HG03280 (cell line): Measurements from ENCODE around the gene TH.

ENCODE experiments used
- ATAC-seq: cut with Tn5 transposase; IDR thresholded peaks from one replicate; pipeline ENCODE4 v1.9.1; 2021; ENCODE audit warnings: mild to moderate bottlenecking, moderate library complexity; ENCODE audit not compliant: unreplicated experiment

TH gene

GRCh38 chr11:2143799-2144543, 27.6 kb downstream of the TH start:
- ATAC-seq, result no peak

GRCh38 chr11:2143477-2143798, 28.2 kb downstream of the TH start:
- no peak for ATAC-seq

- no peak for ATAC-seq
Measured at GRCh38 chr11:2142762-2143202, 28.8 kb downstream of the TH start.

GRCh38 chr11:2142300-2142759, 29.3 kb downstream of the TH start:
- ATAC-seq, result no peak

- ATAC-seq, result no peak
Measured at GRCh38 chr11:2140411-2141400, 30.9 kb downstream of the TH start.

GRCh38 chr11:2139621-2140337, 31.8 kb downstream of the TH start:
- ATAC-seq, result no peak

- no peak for ATAC-seq
Measured at GRCh38 chr11:2139123-2139521, 32.5 kb downstream of the TH start, which contains the start of gene IGF2. TSS of gene IGF2 (minus strand) at chr11:2139389. CDS start at chr11:2135523, 3,866 bp downstream.

GRCh38 chr11:2138431-2139122, 33.0 kb downstream of the TH start:
- ATAC-seq, result no peak

GRCh38 chr11:2138068-2138430, 33.6 kb downstream of the TH start:
- no peak for ATAC-seq

- no peak for ATAC-seq
Measured at GRCh38 chr11:2137202-2138067, 34.2 kb downstream of the TH start.

GRCh38 chr11:2136952-2137201, 34.7 kb downstream of the TH start:
- ATAC-seq, result no peak

GRCh38 chr11:2136209-2136951, 35.2 kb downstream of the TH start:
- no peak for ATAC-seq

- no peak for ATAC-seq
Measured at GRCh38 chr11:2135648-2136201, 35.9 kb downstream of the TH start.

- no peak for ATAC-seq
Measured at GRCh38 chr11:2135018-2135569, 36.5 kb downstream of the TH start.

- no peak for ATAC-seq
Measured at GRCh38 chr11:2134022-2135010, 37.3 kb downstream of the TH start.

- no peak for ATAC-seq
Measured at GRCh38 chr11:2133241-2134021, 38.2 kb downstream of the TH start.

GRCh38 chr11:2132874-2133240, 38.8 kb downstream of the TH start:
- no peak for ATAC-seq
